HG02571 (cell line): ENCODE results near the gene RANBP9.
A peak's percentile ranks its signal among the peaks of the same experiment; 100 is the strongest.

ENCODE experiments used
- ATAC-seq: cut with Tn5 transposase; IDR thresholded peaks from one replicate; pipeline ENCODE4 v1.9.1; 2021; ENCODE audit warnings: mild to moderate bottlenecking, moderate library complexity; ENCODE audit not compliant: unreplicated experiment

RANBP9 gene

GRCh38 chr6:13655700-13656099 lies 55.9 kb downstream of the RANBP9 start:
- ATAC-seq: no peak

GRCh38 chr6:13654496-13654895 lies 57.1 kb downstream of the RANBP9 start:
- ATAC-seq: no peak

DNA sequence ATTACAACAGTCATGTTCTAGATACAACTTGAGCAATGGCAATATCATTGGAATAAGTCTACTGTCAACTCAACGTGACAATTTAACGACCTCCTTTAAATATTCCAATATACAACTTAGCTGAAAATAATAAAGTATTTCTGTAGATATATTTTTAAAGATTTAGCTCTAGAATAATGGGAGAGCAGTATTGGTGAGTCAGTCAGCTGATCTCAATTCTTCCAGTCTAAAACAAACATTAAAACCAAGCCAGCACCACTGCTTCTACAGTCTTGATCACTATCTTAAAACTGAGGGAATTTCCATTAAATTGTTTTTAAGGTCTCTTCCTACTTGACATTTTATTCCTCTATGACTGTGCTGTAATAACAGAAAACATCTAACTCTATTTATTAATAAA lies 58.3 kb downstream of the RANBP9 start:
- no peak for ATAC-seq

DNA sequence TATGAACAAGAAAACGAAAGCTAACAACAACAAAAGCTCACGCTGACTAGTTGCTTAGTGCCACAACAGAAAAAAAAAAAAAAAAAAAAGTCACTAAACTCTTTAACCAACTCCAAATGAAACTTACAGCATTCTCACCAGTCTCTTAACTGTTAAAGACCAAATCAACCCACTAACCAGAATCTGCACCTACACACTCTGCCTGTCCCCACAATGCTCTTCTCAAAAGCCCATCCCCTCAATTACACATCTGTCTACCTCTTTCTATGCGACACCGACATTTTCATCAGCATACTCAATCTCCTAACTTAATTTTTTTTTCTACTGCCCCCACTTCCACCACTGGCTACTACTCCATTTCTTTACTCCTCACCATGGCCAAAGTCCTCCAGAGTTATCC lies 62.2 kb downstream of the RANBP9 start:
- ATAC-seq: no peak

GRCh38 chr6:13648850-13649249 lies 62.8 kb downstream of the RANBP9 start:
- ATAC-seq: no peak

DNA sequence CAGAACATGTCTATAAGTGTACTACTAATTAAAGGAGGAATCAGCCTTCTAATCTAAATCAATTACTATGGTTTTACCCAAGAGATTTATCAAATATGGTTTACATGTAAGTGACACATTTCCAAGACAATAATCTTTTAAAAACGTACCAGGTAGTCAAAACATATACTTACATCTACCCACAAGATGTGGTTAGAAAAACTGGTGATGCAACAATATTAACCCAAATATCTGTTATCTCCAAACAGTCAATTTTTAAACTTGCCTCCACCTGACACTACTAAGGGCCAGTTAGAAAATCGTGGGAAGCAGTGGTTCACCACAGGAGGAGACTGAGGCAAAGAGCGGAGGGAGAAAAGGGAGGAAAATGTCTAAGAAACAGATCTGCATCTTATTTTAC lies 68.5 kb downstream of the RANBP9 start:
- no peak for ATAC-seq

DNA sequence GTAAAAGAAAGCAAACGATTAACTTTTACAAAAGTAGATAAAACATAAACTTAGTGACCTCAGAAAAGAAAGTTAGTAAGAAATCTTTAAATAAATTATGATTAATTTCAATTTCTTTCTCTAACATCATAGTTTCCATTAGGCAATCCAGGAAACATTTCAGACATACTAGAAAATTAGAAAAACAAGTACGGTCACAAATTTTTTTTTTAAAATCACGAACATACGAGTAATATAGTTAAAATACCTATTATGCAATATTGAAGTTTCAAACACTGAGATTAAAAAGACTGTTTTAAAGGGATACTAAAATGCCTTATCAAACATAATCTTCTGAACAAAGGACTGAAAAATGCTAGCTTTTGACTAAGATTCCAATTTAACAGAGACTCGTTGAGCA lies 70.3 kb downstream of the RANBP9 start:
- no peak for ATAC-seq

GRCh38 chr6:13638626-13639025 lies 73.0 kb downstream of the RANBP9 start:
- ATAC-seq: no peak

- no peak for ATAC-seq
Measured at GRCh38 chr6:13638014-13638413, 73.6 kb downstream of the RANBP9 start.

DNA sequence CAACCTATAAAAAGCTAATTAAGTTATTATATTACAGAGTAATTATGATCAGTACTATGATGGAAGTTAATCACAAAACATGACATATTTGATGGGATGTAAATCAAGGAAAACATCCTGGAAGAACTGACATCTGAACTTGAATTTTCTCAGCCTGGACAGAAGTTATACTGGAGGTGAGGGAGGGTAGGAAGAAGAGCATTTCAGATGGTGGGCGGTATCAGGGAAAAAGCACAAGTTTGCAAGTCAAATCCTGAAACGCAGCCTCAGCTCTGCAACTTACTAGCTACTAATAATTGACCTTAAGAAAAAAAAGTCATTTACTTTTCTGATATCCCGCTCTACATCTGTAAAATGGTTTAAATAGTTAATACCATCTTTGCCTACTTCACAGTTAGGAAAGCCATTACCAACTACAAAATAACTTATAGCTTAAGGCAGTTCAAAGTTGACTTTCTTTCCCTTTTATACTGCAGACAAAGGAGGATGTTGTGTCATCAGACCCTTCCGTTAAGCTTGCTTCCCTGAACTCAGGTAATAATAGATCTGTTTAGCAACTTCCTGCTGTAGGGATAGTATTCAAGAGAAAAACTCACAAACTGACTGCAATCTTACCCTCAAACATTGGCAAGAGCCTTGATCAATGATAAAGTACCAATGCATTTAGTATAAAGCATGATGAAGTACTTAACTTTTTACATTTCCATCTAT lies 75.5 kb downstream of the RANBP9 start:
- no peak for ATAC-seq

DNA sequence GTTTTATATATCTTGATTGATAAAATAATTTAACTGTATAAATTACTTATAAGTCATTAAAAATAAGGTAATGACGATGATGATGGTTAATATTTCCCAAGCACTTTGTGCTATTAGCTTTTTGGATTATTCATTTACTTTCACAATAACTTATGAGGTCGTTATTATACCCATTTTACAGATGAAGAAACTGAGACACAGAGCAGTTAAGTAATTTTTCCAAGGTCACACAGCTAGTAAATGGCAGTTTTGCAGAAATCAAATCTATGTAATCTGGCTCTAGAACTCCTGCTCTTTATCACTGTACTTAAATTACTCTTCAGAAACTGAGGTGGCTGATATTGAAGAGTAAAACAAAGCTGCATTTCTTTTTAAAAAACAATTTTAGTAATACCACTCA lies 78.3 kb downstream of the RANBP9 start:
- ATAC-seq: no peak

GRCh38 chr6:13630499-13630898 lies 81.1 kb downstream of the RANBP9 start:
- ATAC-seq: no peak

- no peak for ATAC-seq
Measured at GRCh38 chr6:13629459-13630116, 82.0 kb downstream of the RANBP9 start.

DNA sequence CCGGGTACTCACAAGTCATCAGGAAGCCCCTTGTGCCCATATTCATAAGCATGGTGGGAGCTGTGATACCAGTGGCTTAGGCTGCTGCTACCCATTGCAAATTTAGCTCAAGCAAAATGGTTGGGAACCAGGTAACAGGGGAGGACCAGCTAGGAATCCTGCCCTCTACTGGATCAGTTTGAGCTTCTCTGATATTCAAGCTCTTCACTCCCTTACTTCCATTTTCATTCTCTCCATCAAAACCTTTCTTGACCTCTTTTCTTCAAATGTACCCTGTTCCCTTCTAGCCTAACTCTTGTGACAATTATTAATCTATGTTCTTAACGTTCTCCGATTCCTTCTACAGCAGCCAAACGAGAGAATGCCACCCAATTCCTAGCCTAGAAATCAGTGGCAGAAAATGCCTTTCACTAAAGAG lies 86.8 kb downstream of the RANBP9 start:
- ATAC-seq: no peak

DNA sequence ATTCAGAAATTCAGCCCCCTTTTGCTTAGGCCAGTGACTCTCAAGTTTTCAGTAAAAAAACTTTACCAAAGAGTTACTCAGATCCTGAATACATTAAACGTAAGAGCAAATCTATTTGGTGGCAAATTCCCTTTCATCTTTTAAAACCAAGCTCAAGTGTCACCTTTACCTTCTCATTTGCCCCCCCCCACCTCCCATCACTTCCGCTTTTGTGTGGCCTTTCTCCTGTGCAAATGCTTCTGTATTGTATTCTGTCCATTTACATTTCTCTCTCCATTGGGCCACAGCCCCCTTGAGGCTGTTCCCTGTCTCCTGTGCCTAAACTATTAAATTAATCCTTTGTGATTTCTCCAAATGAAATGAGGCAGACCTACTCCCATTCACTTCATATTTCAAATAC lies 94.6 kb downstream of the RANBP9 start:
- ATAC-seq: no peak

GRCh38 chr6:13615792-13616120 lies 95.9 kb downstream of the RANBP9 start:
- peak; percentile 16 for ATAC-seq

GRCh38 chr6:13614926-13615791 lies 96.5 kb downstream of the RANBP9 start, which contains the start of gene NOL7:
Gene NOL7, plus strand, starts transcription at chr6:13615335. Its CDS starts 24 bp downstream, at chr6:13615359.
- peak; percentile 92 for ATAC-seq

GRCh38 chr6:13614126-13614925 lies 97.3 kb downstream of the RANBP9 start:
- peak; percentile 21 for ATAC-seq

DNA sequence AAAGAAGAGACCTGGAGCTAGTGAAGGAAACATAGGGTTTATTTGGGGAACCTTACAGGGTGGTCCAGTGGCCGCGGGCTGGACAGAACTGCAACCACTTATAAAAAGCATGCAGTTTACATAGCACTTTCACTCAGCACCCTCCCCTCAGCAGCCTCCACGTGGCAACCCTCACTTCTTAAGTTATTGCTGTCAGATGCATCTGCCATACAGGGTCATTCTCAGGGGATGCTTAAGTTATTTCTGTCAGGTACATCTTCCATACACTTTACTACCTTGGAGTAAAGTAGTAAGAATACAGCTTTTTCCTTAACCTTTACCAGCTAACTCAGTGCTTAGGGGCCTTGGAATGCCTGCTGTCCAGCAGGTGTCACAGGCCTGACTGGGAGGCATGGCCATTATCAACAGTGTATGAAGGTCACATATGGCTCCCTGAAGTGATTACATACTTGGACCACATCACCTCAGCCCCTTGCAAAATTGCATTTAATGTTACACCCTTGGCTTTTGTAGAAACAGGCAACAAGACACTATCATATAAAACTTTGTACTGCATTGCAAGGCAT lies 98.5 kb downstream of the RANBP9 start:
- ATAC-seq: no peak

GRCh38 chr6:13611715-13612114 lies 99.9 kb downstream of the RANBP9 start:
- no peak for ATAC-seq

- ATAC-seq: no peak
Measured at GRCh38 chr6:13605634-13606033, 106.0 kb downstream of the RANBP9 start.
